Measurements from ENCODE around the gene TASOR2.

- TF ChIP-seq CTCF (IDR thresholded peaks at IDR 0.05), result no peak
- no peak for TF ChIP-seq EP300 (IDR thresholded peaks at IDR 0.05)
- TF ChIP-seq POLR2A (IDR thresholded peaks at IDR 0.05), result no peak
- TF ChIP-seq POLR2AphosphoS5 (IDR thresholded peaks at IDR 0.05), result no peak
Measured at GRCh38 chr10:5665373-5666007, 19.1 kb upstream of the TASOR2 start.

Measured in stomach (tissue), 4 donors.